NCI-H2227 treated with DMSO at 0.1 percent for 48 hours (cell line): ENCODE data around the gene PRRG4.
A peak's percentile ranks its signal among the peaks of the same experiment; 100 is the strongest.
"Not testable (repeated sequence)": the region's sequence is repeated elsewhere in the genome, so short reads cannot be mapped to it uniquely, and the experiment has no call there.

Experiments used
- DNase-seq: peaks from one replicate; lab custom pipeline; 2025; lab: John Stamatoyannopoulos, UW

The PRRG4 gene

DNA sequence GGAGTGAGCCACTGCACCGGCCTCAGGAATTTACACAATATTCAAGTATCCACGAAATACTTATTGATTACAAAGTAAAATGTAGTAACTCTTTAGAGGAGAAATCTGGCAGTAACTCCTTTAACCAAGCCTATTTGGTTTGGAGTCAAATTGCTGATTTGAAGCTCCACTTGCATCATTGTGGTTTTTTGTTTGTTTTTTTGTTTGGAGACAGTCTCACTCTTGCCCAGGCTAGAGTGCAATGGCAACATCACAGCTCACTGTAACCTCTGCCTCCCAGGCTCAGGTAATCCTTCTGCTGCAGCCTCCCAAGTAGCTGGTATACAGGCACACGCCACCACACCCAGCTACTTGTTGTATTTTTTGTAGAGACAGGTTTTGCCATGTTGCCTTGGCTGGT lies 56.5 kb downstream of the PRRG4 start:
- DNase-seq = no peak

DNA sequence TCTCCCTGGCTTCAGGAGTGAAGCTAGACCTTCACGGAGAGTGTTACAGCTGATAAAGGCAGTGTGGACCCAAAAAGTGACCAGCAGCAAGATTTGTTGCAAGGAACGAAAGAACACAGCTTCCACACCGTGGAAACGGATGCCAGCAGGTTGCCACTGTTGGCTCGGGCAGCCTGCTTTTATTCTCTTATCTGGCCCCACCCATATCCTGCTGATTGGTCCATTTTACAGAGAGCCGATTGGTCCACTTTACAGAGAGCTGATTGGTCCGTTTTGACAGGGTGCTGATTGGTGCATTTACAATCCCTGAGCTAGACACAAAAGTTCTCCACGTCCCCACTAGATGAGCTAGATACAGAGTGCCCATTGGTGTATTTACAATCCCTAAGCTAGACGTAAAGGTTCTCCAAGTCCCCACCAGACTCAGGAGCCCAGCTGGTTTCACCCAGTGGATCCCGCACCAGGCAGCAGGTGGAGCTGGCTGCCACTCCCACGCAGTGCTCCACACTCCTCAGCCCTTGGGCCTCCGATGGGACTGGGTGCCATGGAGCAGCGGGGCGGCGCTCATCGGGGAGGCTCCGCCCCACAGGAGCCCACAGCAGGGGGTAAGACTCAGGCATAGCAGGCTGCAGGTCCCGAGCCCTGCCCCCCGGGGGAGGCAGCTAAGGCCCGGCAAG lies 58.1 kb downstream of the PRRG4 start:
- not testable (repeated sequence) for DNase-seq

DNA sequence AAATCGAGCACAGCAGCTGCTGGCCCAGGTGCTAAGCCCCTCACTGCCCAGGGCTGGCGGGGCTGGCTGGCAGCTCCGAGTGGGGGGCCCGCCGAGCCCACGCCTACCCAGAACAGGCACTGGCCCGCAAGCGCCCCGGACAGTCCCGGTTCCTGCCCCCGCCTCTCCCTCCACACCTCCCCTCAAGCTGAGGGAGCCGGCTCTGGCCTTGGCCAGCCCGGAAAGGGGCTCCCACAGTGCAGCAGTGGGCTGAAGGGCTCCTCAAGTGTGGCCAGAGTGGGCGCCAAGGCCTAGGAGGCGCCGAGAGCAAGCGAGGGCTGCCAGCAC lies 58.6 kb downstream of the PRRG4 start:
- not testable (repeated sequence) for DNase-seq

DNA sequence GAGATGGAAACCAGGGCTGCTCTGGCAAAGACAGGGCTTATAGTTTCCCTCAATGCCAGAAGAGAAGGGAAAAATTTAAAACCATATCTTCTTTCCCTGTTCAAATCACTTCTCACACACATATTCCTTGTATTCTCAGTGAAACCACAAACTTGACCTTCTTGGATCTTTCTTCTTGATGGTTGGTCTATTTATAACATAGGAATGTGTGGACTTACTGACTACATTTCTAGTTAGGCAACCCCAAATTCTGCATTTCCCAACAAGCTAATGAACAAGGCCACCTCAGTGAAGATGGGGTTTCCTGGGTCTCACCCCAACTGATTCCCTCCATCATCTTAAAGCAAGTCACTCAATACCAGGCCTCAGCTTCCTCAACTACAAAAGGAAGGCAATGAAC lies 59.1 kb downstream of the PRRG4 start:
- DNase-seq = no peak

DNA sequence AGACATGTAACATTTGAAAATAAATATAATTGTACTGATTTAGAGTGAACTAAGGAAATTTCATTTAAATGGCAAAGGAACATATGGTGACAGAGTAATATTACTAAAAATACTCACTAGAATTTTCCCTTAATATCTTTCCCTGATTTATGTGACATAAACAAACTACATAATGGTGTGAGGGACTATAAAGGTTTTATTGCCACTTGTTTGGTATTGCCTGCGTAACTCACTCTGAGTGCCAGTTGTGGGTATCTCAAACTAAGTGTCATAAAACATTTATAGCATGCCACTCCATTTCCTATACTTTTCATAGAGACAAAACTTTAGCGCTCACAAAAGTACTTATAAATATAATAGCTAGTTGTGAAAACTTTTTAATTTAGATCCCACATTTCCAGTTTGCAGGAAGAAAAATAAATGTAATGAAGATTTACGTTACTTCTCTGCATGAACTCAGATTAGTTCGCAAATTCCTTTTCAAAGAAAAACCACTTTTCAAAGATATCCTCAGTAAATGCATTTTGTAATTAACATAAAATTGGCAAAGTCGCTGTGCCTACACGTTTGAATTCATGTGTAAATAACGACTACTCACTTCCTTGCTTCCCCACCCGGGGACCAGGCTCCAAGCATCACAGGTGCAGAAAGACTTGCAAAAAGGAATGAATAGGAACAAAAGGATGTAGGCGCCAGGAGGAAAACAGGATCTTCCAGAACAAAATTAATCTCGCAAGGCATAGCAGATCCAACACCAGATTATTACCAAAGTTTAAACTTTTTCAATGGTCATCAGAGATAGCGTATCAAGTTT lies 61.3 kb downstream of the PRRG4 start:
- peak; percentile 25 for DNase-seq

DNA sequence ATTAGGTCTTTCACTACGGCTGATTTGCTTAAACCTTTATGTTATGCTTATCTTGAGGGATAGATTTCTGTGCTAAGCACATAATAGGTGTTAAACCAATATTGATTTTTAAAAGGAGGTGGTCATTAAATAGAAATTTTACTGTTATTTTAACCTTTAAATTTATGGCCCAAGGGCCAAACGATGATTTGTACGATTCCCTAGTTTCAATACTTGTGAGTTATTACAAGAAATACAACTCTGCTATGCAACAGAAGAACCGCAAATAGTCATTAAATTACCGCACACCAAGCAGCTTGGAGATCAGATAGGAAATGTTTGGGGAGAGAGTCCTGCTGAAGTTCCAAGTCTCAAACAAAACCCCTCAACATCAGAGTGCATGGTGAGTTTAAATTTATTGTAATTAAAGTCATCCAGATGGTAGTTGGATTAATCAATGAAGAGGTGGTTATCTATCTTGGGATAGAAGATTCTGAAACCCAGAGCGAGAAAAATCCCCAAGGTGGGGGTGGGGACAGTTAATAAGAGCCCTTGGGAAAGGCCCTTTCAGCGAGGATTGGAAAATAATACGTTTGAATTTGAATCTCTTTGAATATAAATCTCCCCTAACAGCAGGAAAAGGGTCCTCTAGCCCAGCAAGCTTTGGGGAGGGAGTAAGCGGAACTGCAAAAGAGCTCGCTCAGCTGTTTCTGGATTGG lies 62.1 kb downstream of the PRRG4 start:
- DNase-seq = peak; percentile 70

DNA sequence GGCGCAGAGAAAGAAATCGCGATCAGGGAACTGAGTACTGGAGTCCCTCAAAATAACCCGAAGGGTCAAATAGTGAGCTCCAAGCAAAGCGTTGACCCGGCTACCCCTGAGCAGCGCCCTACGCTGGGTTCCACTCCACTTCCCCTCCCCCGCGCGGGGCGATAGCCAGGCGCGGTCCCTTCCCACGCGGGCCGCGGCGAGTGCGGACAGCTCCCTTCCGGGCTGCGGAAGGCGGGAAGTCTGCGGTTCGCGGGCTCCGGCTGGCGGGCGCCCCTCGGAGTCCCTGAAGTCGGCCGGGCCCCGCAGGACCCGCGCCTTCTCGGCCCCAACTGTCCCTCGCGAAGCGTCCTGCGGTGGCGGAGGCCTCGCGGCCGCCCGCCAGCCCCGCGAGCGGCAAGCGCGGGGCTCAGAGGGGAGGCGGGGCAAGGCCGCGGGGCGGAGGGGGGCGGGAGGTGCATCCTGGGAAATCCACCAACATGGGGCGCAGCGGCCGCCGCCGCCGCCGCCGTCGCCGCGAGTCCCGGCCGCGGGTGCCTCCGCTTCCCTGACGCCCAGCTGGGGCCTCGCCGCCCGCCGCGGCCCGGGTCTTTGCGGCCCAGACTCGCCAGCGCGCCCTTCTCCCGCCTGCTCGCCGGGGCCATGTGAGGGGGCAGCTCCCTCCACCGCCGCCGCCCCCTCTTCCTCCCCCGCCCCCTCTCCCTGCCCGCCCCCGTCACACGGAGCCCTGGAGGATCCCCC lies 62.8 kb downstream of the PRRG4 start, which contains the start of gene QSER1:
Gene QSER1 (plus strand): TSS at position 457 of the 738 bp plus-strand sequence. CDS start 315 bp downstream, outside the sequence.
- peak; percentile 51 for DNase-seq

DNA sequence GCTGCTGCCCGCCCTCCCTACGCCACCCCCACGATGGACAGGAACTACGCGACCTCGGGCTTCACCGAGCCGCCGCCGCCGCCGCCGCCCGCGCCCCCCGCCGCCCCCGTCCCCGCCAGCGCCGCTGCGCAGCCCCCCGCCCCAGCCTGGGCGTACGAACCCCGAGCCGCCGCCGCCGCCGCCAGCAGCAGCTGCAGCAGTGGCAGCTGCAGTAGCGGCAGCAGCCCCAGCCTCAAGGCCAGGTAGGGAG lies 63.3 kb downstream of the PRRG4 start:
- DNase-seq = no peak

DNA sequence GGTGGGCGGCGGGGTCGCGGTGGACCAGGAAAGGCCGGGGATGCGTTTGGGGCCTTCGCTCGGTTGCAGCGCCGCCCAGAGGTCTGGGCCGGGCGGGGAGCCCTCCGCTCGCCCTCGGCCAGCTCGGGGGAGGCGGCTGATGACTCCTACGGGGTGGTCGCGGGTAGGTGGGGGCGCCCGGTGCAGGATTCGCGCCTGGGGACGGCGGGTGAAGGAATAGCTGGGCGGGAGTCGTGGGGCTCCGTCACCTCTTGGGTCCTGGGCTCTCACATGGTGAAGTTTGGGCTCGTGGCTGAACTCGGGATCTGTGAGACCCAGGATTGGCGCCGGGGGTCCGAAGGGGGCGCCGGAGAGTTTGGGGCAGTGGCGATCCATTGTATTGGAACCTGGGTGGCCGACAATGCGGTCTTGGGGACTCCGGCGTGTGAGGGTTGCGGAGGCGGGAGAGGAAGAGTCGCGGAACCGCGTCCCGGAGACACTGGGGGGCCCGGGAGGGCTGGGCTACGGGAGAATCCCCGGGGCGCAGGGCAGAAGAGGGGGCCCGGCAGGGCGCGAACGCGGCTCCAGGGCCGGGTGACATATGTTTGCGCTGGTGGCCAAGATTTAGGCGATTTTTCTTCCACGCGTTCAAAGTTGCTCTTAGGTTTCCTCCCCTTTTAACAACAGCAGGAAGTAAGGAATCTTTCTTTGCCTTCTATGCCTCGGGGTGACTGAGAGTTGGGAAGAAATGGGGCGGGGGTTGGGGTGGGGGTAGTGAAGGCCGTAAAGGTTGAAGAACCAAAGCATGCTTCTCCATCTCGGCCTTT lies 63.8 kb downstream of the PRRG4 start:
- DNase-seq = peak; percentile 37

DNA sequence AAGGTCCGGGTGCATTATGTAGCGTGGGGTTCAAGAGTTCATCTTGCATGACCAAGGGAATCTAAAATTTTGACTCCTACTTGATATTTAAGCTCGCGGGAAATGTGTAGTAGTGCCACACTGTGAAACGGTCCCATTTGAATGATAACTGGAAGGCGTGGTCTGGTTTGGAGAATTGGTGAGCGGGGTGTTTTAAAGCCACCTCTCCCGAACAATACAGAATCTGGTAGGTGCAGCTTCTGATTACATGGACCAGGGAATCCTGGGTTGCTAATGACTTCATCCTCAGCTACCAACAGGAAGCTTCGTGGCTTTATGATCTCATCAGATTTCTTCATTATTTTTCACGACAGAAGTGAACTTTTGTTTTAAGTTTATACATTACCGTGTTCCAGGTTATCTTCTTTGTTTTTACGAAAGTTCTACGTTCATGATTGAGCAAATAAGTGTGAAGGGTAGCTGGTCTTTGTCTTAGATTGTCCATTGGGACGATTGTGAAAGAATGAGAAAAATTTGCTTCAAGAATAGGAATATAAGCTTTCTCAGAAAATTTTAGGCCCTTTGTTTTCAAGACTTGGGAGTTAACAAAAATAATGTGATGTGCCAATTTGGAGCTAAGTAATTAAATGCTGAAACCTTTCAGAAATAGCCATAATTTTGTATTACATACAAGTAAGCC lies 64.6 kb downstream of the PRRG4 start:
- DNase-seq = peak; percentile 74

DNA sequence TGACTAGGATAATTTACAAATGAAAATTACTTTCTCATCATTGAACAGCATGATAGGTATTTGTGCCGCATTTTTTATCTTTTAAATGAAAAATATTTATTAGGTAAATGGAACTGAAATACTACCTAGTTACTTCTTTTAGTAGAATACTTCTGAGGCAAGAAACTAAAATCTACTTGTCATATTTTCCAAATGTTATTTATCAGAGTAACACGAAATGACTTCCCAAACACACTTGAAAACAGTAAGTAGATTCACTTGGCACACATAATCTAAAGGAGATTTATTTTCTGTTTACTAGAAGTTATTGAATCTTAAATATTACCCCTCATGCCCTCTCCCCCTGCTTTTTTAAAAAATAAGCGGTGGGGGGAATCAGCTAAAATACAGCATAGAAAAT lies 65.2 kb downstream of the PRRG4 start:
- DNase-seq = no peak

DNA sequence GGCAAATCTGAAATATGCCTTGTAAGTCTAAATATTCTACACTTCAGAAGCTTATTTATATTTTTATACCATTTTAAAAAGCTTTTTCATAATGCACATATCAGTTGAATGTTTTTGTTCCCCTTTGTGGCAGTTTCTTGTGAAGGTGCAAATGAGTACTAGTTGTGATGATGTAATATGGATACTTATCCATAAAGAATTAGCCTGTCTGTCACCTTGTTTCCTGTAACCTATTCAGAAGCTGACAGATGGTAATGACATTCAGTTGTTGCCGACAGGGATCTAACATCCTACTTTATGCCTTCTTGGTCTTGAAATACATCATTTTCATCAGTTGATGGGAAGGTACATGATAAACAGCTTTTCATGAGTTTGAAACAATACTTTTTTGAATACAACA lies 65.7 kb downstream of the PRRG4 start:
- no peak for DNase-seq

DNA sequence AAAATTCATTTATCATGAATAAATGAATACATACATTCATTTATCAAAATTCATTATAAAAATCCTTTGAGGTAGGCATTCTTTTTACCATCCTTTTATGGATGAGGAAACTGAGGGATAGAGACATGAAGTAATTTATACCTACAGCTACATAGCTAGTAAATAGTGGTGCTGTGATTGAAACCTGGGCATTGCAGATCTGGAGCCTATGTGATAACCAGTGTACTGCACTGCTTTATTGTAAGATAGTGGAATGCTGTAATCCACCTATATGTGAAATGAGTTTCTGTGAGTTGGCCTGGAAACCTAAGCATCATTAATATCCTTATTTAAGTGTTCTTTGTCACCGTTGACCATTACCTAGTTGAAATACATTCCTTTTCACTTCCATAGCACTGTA lies 67.4 kb downstream of the PRRG4 start:
- DNase-seq = no peak

DNA sequence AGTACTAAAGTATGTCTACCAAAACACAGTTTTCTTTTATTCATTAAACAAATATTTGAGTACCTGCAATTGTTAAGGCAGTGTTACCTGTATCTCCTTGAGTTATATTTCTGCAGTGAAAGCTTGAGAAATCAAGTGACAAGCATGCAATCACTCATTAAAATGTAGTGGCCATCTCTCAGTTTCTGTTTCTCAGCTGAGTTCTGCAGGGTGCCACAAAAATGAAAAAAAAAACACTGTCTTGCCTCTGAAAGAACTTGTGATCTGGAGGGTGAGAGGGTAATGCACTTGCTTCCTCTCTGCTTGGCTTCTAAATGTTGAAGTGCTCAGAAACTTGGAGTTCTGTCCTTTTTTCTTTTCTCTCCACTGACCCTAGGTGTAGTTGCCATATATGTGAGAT lies 69.7 kb downstream of the PRRG4 start:
- DNase-seq = no peak

DNA sequence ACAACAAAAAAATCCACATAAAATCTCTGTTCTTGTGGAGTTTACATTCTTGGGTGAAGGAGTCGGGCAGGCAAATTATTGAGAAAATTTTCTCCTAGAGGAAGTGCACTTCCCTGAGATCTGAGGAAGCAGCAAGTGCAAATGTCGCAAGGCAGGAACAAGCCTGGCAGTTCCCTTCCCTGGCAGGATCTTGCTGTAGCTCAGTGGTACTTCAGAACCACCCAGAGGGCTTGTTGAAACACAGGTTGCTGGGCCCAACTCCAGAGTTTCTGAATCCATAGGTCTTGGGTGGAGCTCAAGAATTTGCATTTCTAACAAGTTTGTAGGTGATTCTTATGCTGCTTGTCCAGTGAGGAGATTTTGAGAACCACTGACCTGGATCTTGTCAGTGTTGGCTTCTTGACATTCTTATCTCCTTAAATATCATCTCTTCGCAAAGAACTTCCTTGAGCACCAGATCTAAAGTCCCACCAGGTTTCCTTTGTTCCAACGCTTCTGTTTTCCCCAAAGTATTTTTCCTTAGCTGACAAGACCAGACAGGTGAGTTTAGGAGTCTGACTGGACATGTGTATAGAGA lies 72.5 kb downstream of the PRRG4 start:
- no peak for DNase-seq

DNA sequence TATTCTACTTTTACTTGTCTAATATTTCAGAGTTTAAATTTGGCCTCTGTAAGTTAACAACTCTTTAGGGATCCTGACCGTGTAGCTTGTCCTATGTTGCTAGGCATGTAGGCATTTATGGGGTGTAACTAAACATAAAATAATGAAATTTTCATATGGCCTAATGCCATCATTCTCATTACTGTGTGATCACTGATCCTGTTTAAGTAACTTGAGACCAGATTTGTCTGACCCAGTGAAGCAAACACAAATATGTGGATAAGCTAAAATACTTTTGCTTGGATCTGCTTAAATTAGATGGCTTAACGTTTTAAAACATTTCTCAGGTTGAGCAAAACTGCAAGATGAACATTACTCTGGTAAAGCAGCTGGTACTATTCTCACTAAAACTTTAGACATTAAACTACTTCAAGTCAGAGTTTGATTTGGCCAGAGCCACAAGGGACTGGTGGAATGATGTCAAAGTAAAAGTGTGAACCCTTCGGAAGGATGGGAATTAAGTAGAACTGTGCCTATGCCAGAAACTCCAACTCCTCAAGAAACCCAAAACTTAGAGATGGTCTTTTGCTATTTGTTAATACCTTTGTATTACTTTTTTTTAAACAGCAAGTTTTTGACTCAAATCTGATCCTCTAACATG lies 75.4 kb downstream of the PRRG4 start:
- no peak for DNase-seq
